ENCODE measurements around the gene ZNF385B. TPM values are rescaled to one million over a fixed set of nuclear protein-coding genes. Genes with fewer than 3 reads are reported as not detected.

The ZNF385B gene
- total RNA-seq, 1 donor from 2014 or later: 0.25 TPM

GRCh38 chr2:179729966-179730365, 131.4 kb downstream of the ZNF385B start:
- no peak for TF ChIP-seq CTCF (IDR thresholded peaks at IDR 0.05; ENCODE audit: insufficient read depth, low read length, poor library complexity, severe bottlenecking)
- no peak for DNase-seq (ENCODE audit: low read depth)
- Histone ChIP-seq H3K4me3 (ENCODE audit: low read depth, low read length) (no peak overlapping the region), H3K27me3 (ENCODE audit: control insufficient read depth, insufficient read depth, low read length) (no peaks in the 10 kb centered on the region), H3K36me3 (ENCODE audit: control insufficient read depth, insufficient read depth, low read length) (no peaks in the 10 kb centered on the region)

- Histone ChIP-seq H3K36me3 (ENCODE audit: control insufficient read depth, insufficient read depth, low read length) (no peaks in the 10 kb centered on the region), H3K27me3 (ENCODE audit: control insufficient read depth, insufficient read depth, low read length) (no peaks in the 10 kb centered on the region), H3K4me3 (ENCODE audit: low read depth, low read length) (no peak overlapping the region)
- TF ChIP-seq CTCF (IDR thresholded peaks at IDR 0.05; ENCODE audit: insufficient read depth, low read length, poor library complexity, severe bottlenecking): no peak
- peak; percentile 42 for DNase-seq (ENCODE audit: low read depth)
Measured at GRCh38 chr2:179726461-179727180, 134.8 kb downstream of the ZNF385B start.

- Histone ChIP-seq H3K4me3 (ENCODE audit: low read depth, low read length) (no peak overlapping the region), H3K27me3 (ENCODE audit: control insufficient read depth, insufficient read depth, low read length) (no peaks in the 10 kb centered on the region), H3K36me3 (ENCODE audit: control insufficient read depth, insufficient read depth, low read length) (no peaks in the 10 kb centered on the region)
- no peak for TF ChIP-seq CTCF (IDR thresholded peaks at IDR 0.05; ENCODE audit: insufficient read depth, low read length, poor library complexity, severe bottlenecking)
- DNase-seq (ENCODE audit: low read depth): no peak
Measured at GRCh38 chr2:179724403-179724802, 137.0 kb downstream of the ZNF385B start.

- no peak for DNase-seq (ENCODE audit: low read depth)
- no peaks in the 10 kb centered on the region for H3K27me3 ChIP-seq (ENCODE audit: control insufficient read depth, insufficient read depth, low read length)
- no peaks in the 10 kb centered on the region for H3K36me3 ChIP-seq (ENCODE audit: control insufficient read depth, insufficient read depth, low read length)
- H3K4me3 ChIP-seq (ENCODE audit: low read depth, low read length): no peak overlapping the region
- TF ChIP-seq CTCF (IDR thresholded peaks at IDR 0.05; ENCODE audit: insufficient read depth, low read length, poor library complexity, severe bottlenecking): no peak
Measured at GRCh38 chr2:179720173-179720772, 141.1 kb downstream of the ZNF385B start.

GRCh38 chr2:179715871-179716270, 145.5 kb downstream of the ZNF385B start:
- TF ChIP-seq CTCF (IDR thresholded peaks at IDR 0.05; ENCODE audit: insufficient read depth, low read length, poor library complexity, severe bottlenecking): no peak
- no peak overlapping the region for H3K4me3 ChIP-seq (ENCODE audit: low read depth, low read length)

More at GRCh38 chr2:179715871-179716270, 145.5 kb downstream of the ZNF385B start:
- Histone ChIP-seq H3K36me3 (ENCODE audit: control insufficient read depth, insufficient read depth, low read length) (no peaks in the 10 kb centered on the region), H3K27me3 (ENCODE audit: control insufficient read depth, insufficient read depth, low read length) (no peaks in the 10 kb centered on the region)
- DNase-seq (ENCODE audit: low read depth): no peak

Measured in kidney epithelial cell (primary cell).